Stomach (tissue), 9 donors: ENCODE measurements around the gene SERPINF2. TPM values are rescaled to one million over a fixed set of nuclear protein-coding genes. Genes with fewer than 3 reads are reported as not detected.

Experiments used
- DNase-seq, 2 donors: peaks; one replicate each; pipeline versions ENCODE4 v3.0.0 to v3.0.0-alpha.2; 2013 to 2019
- H3K27ac ChIP-seq, 5 donors: fragments of 200-600 bp in 4 of 5; sonication (generic) in 4 of 5; one replicate each; pipeline ENCODE4 v1.5.1; 2013 to 2019; ENCODE audit warnings: mild to moderate bottlenecking in 1 of 5, moderate library complexity in 1 of 5
- H3K27me3 ChIP-seq, 3 donors: fragments of 200-600 bp; sonication (generic); one replicate each; pipeline ENCODE4 v1.5.1; 2017 to 2019; ENCODE audit warnings: mixed run types in 1 of 3
- H3K36me3 ChIP-seq, 4 donors: fragments of 200-600 bp; sonication (generic); 1 replicate in 3 of 4; 2 replicates in 1 of 4; pipeline ENCODE4 v1.5.1; 2016 to 2019
- H3K4me1 ChIP-seq, 4 donors: fragments of 200-600 bp; sonication (generic); one replicate each; pipeline ENCODE4 v1.5.1; 2016 to 2019
- H3K4me3 ChIP-seq, 4 donors: fragments of 200-600 bp; sonication (generic) in 3 of 4; one replicate each; pipeline ENCODE4 v1.5.1; 2016 to 2019; ENCODE audit warnings: mild to moderate bottlenecking in 1 of 4
- H3K9me3 ChIP-seq, 4 donors: fragments of 200-600 bp; sonication (generic); one replicate each; pipeline ENCODE4 v1.5.1; 2016 to 2019
- CTCF ChIP-seq, 7 experiments: fragments of 450-650 bp in 4 of 7; fragments of 200-600 bp in 3 of 7; sonication (generic) in 3 of 7; IDR thresholded peaks; one replicate each; pipeline ENCODE4 v1.5.1; 2016 to 2019; ENCODE audit warnings: antibody characterized with exemption in 7 of 7, control low read depth in 2 of 7, mild to moderate bottlenecking in 1 of 7
- EP300 ChIP-seq: sonication (generic); formaldehyde crosslinking; IDR thresholded peaks from one replicate; pipeline ENCODE4 v1.6.1; 2017; ENCODE audit warnings: antibody characterized with exemption
- POLR2A ChIP-seq, 4 donors: fragments of 450-650 bp; IDR thresholded peaks; one replicate each; pipeline ENCODE4 v1.6.1; 2016; ENCODE audit warnings: antibody characterized with exemption in 4 of 4, control low read depth in 2 of 4, mild to moderate bottlenecking in 1 of 4, moderate library complexity in 1 of 4
- POLR2AphosphoS5 ChIP-seq, 3 donors: sonication (generic); formaldehyde crosslinking; IDR thresholded peaks; one replicate each; pipeline ENCODE4 v1.6.1; 2016; ENCODE audit warnings: antibody characterized with exemption in 3 of 3
- WGBS, 5 donors: extraction: QIAGEN DNeasy Blood & Tissue Kit in 3 of 5; methylation state at CpG; one replicate each; pipeline versions ENCODE4 v1.1.5 to v1.1.7; 2013 to 2018; 5-methylcytosine and 5-hydroxymethylcytosine counted together
- intact Hi-C: fragments of 100-400 bp; cut with DNase I; formaldehyde crosslinking; loops from one replicate; pipeline ENCODE4 v1.15.1; 2023; ENCODE audit warnings: low total_unique reads
- polyA plus RNA-seq, 3 donors: library from polyadenylated mRNA; stranded (reverse); fragments of 200-250 nt; gene quantifications; one replicate each; pipeline ENCODE4 v1.2.3, GENCODE V29; 2013
- total RNA-seq, 5 donors: library from RNA; depleted of rRNA; stranded (reverse); fragments of >200 nt; gene quantifications; one replicate each; pipeline versions ENCODE4 v1.1.0 to v1.2.3, GENCODE V29; 2014 to 2016
- donor health status: healthy with polysubstance abuse.
- donor health status: Bipolar disorder and iron deficiency.
- donor health status: healthy.

The SERPINF2 gene
- total and polyA plus RNA-seq, 8 donors, result 0.45 to 5.2 (median 1.3) TPM

- H3K27ac ChIP-seq, result peak overlapping the region; percentile 65 to 90 (median 84)
- TF ChIP-seq POLR2A (IDR thresholded peaks at IDR 0.05) (no peak), CTCF (IDR thresholded peaks at IDR 0.05) (no peak), POLR2AphosphoS5 (IDR thresholded peaks at IDR 0.05) (no peak), EP300 (no peak)
Measured at GRCh38 chr17:1724869-1725641, 17.6 kb upstream of the SERPINF2 start.

DNA sequence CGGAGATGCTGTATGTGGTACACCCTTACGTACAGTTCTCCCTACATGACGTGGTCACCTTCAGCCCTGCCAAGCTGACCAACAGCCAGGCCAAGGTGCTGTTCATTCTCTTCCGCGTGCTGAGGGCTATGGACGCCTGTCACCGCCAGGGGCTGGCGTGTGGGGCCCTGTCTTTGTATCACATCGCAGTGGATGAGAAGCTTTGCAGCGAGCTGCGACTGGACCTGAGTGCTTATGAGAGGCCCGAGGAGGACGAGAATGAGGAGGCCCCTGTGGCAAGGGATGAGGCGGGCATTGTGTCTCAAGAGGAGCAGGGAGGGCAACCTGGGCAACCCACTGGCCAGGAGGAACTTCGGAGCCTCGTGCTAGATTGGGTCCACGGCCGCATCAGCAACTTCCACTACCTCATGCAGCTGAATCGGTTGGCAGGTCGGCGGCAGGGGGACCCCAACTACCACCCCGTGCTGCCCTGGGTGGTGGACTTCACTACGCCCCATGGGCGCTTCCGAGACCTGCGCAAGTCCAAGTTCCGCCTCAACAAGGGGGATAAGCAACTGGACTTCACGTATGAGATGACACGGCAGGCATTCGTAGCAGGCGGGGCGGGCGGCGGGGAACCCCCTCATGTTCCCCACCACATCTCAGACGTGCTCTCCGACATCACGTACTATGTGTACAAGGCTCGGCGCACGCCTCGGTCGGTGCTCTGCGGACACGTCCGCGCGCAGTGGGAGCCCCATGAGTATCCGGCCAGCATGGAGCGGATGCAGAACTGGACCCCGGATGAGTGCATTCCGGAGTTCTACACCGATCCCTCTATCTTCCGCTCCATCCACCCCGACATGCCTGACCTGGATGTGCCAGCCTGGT lies 16.8 kb upstream of the SERPINF2 start:
- no peak for DNase-seq
- Histone ChIP-seq H3K4me1 (peaks cover 37 to 81% (median 70%) of the 10 kb centered on the region in 4 donors), H3K9me3 (no peaks in the 10 kb centered on the region), H3K27me3 (no peaks in the 10 kb centered on the region), H3K27ac (peak overlapping the region in 3 of 5 donors; percentile 79 to 90 (median 87)), H3K4me3 (peak overlapping the region; percentile 67 to 100 (median 90)), H3K36me3 (peaks cover 20 to 49% (median 46%) of the 10 kb centered on the region in 4 donors)
- TF ChIP-seq POLR2AphosphoS5 (IDR thresholded peaks at IDR 0.05) (no peak), EP300 (no peak), CTCF (IDR thresholded peaks at IDR 0.05) (no peak), POLR2A (IDR thresholded peaks at IDR 0.05) (no peak)
- intact Hi-C loops, result loop anchor here (10.0 kb wide), 1 partner anchor 49 kb away; no protein-coding TSS in a partner anchor
- WGBS, 5 donors, result 87 to 95% (median 92%) methylated on average over 43 to 54 of the region's 54 CpGs

More at GRCh38 chr17:1724869-1725641, 17.6 kb upstream of the SERPINF2 start:
- WGBS, 5 donors, result 8 to 100% (median 16%) methylated on average over 1 to 51 of the region's 51 CpGs
- no peak for DNase-seq
- Histone ChIP-seq H3K9me3 (no peaks in the 10 kb centered on the region), H3K4me3 (peak overlapping the region; percentile 67 to 100 (median 90)), H3K36me3 (peaks cover 17 to 41% (median 39%) of the 10 kb centered on the region in 4 donors), H3K27me3 (no peaks in the 10 kb centered on the region), H3K4me1 (peaks cover 35 to 80% (median 70%) of the 10 kb centered on the region in 4 donors)
- intact Hi-C loops, result loop anchor here (10.0 kb wide), 1 partner anchor 50 kb away; no protein-coding TSS in a partner anchor

GRCh38 chr17:1726626-1727257 lies 15.9 kb upstream of the SERPINF2 start:
- no peak for TF ChIP-seq POLR2AphosphoS5 (IDR thresholded peaks at IDR 0.05)
- peak in 1 of 2 donors; percentile 6 for DNase-seq
- intact Hi-C loops, result loop anchor here (10.0 kb wide), 1 partner anchor 48 kb away; no protein-coding TSS in a partner anchor
- H3K27ac ChIP-seq, result no peak overlapping the region
- H3K36me3 ChIP-seq, result peaks cover 24 to 57% (median 53%) of the 10 kb centered on the region in 4 donors
- WGBS, 5 donors, result 59 to 82% (median 75%) methylated on average over 11 to 18 of the region's 18 CpGs
- peaks cover 37 to 84% (median 70%) of the 10 kb centered on the region in 4 donors for H3K4me1 ChIP-seq
- no peak overlapping the region for H3K4me3 ChIP-seq
- no peaks in the 10 kb centered on the region for H3K27me3 ChIP-seq
- no peaks in the 10 kb centered on the region for H3K9me3 ChIP-seq

DNA sequence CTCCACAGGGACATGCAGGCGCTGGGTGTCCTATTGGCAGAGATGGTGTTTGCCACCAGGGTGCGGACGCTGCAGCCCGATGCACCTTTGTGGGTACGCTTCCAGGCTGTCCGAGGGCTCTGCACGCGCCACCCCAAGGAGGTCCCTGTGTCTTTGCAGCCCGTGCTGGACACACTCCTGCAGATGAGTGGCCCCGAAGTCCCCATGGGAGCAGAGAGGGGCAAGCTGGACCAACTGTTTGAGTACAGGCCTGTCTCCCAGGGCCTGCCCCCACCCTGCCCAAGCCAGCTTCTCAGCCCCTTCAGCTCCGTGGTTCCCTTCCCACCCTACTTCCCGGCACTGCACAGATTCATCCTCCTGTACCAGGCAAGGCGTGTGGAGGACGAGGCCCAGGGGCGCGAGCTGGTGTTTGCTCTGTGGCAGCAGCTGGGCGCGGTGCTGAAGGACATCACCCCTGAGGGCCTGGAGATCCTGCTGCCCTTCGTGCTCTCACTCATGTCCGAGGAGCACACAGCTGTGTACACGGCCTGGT lies 15.3 kb upstream of the SERPINF2 start:
- WGBS, 5 donors, result 77 to 91% (median 85%) methylated on average over 14 to 21 of the region's 21 CpGs

More for the DNA sequence above, 15.3 kb upstream of the SERPINF2 start:
- H3K9me3 ChIP-seq, result no peaks in the 10 kb centered on the region
- TF ChIP-seq EP300 (no peak), POLR2AphosphoS5 (IDR thresholded peaks at IDR 0.05) (no peak), POLR2A (IDR thresholded peaks at IDR 0.05) (no peak), CTCF (IDR thresholded peaks at IDR 0.05) (no peak)
- DNase-seq, result no peak
- intact Hi-C loops, result loop anchor here (10.0 kb wide), 1 partner anchor 47 kb away; no protein-coding TSS in a partner anchor
- no peak overlapping the region for H3K27ac ChIP-seq
- H3K36me3 ChIP-seq, result peaks cover 26 to 62% (median 56%) of the 10 kb centered on the region in 4 donors
- no peak overlapping the region for H3K4me3 ChIP-seq
- no peaks in the 10 kb centered on the region for H3K27me3 ChIP-seq
- peaks cover 37 to 84% (median 70%) of the 10 kb centered on the region in 4 donors for H3K4me1 ChIP-seq
